HEK293 (cell line): Measurements from ENCODE around the gene ASXL1.
A peak's percentile ranks its signal among the peaks of the same experiment; 100 is the strongest.

Source experiments
- CTCF ChIP-seq: fragments of 450-650 bp; formaldehyde crosslinking; IDR thresholded peaks from 2 replicates; pipeline ENCODE4 v1.5.1; 2016; ENCODE audit warnings: missing biosample characterization, missing genetic modification characterization
- EGR2 ChIP-seq: fragments of 450-650 bp; formaldehyde crosslinking; IDR thresholded peaks from 2 replicates; pipeline ENCODE4 v1.5.1; 2016; ENCODE audit warnings: low read depth, missing biosample characterization, missing genetic modification characterization
- FEZF1 ChIP-seq: fragments of 450-650 bp; formaldehyde crosslinking; IDR thresholded peaks from 2 replicates; pipeline ENCODE4 v1.5.1; 2016; ENCODE audit warnings: missing biosample characterization, missing genetic modification characterization
- GLI2 ChIP-seq: fragments of 450-650 bp; formaldehyde crosslinking; IDR thresholded peaks from 2 replicates; pipeline ENCODE4; 2017; ENCODE audit warnings: missing biosample characterization, missing genetic modification characterization, low read depth, borderline replicate concordance
- GLIS2 ChIP-seq: fragments of 450-650 bp; formaldehyde crosslinking; IDR thresholded peaks from 2 replicates; pipeline ENCODE4 v1.5.1; 2016; ENCODE audit warnings: missing biosample characterization, missing genetic modification characterization
- HIC1 ChIP-seq: fragments of 450-650 bp; formaldehyde crosslinking; IDR thresholded peaks from 2 replicates; pipeline ENCODE4 v1.5.1; 2016; ENCODE audit warnings: missing biosample characterization, missing genetic modification characterization
- HOXD13 ChIP-seq: sonication (generic); formaldehyde crosslinking; IDR thresholded peaks from 2 replicates; pipeline ENCODE4 v1.8.0; 2022; ENCODE audit warnings: missing genetic modification reagents, borderline replicate concordance
- IKZF3 ChIP-seq: fragments of 450-650 bp; IDR thresholded peaks from 2 replicates; pipeline ENCODE4 v1.5.0; 2018; ENCODE audit warnings: missing biosample characterization, mild to moderate bottlenecking, missing genetic modification characterization, moderate library complexity
- MYNN ChIP-seq: fragments of 450-650 bp; formaldehyde crosslinking; IDR thresholded peaks from 2 replicates; pipeline ENCODE4 v1.5.1; 2016; ENCODE audit warnings: missing biosample characterization, missing genetic modification characterization, borderline replicate concordance
- MZF1 ChIP-seq: fragments of 450-650 bp; formaldehyde crosslinking; IDR thresholded peaks from 2 replicates; pipeline ENCODE4 v1.5.1; 2017; ENCODE audit warnings: missing biosample characterization, missing genetic modification characterization, borderline replicate concordance
- PRDM10 ChIP-seq: fragments of 450-650 bp; formaldehyde crosslinking; IDR thresholded peaks from 2 replicates; pipeline ENCODE4 v1.5.1; 2016; ENCODE audit warnings: missing biosample characterization, missing genetic modification characterization
- PRDM6 ChIP-seq: fragments of 450-650 bp; formaldehyde crosslinking; IDR thresholded peaks from 2 replicates; pipeline ENCODE4 v1.5.1; 2017; ENCODE audit warnings: missing biosample characterization, missing genetic modification characterization
- RBAK ChIP-seq: fragments of 450-650 bp; formaldehyde crosslinking; IDR thresholded peaks from 2 replicates; pipeline ENCODE4 v1.5.1; 2016; ENCODE audit warnings: missing biosample characterization, missing genetic modification characterization
- SP7 ChIP-seq: fragments of 450-650 bp; formaldehyde crosslinking; IDR thresholded peaks from 2 replicates; pipeline ENCODE4 v1.5.1; 2016; ENCODE audit warnings: missing biosample characterization, missing genetic modification characterization
- ZFHX2 ChIP-seq: fragments of 450-650 bp; formaldehyde crosslinking; conservative IDR thresholded peaks from 2 replicates; pipeline ENCODE4 v1.5.1; 2016; ENCODE audit warnings: missing biosample characterization, missing genetic modification characterization
- ZNF112 ChIP-seq: fragments of 450-650 bp; formaldehyde crosslinking; IDR thresholded peaks from 2 replicates; pipeline ENCODE4 v1.5.0; 2017; ENCODE audit warnings: missing biosample characterization, missing genetic modification characterization
- ZNF121 ChIP-seq: fragments of 450-650 bp; formaldehyde crosslinking; IDR thresholded peaks from 2 replicates; pipeline ENCODE4 v1.5.1; 2016; ENCODE audit warnings: missing biosample characterization, missing genetic modification characterization
- ZNF18 ChIP-seq: fragments of 450-650 bp; formaldehyde crosslinking; IDR thresholded peaks from 2 replicates; pipeline ENCODE4 v1.5.1; 2016; ENCODE audit warnings: missing biosample characterization, missing genetic modification characterization
- ZNF2 ChIP-seq: fragments of 450-650 bp; formaldehyde crosslinking; IDR thresholded peaks from 2 replicates; pipeline ENCODE4 v1.5.1; 2016; ENCODE audit warnings: missing biosample characterization, missing genetic modification characterization
- ZNF433 ChIP-seq: fragments of 450-650 bp; formaldehyde crosslinking; IDR thresholded peaks from 2 replicates; pipeline ENCODE4 v1.5.1; 2016; ENCODE audit warnings: missing biosample characterization, missing genetic modification characterization, low read depth
- ZNF530 ChIP-seq: fragments of 450-650 bp; formaldehyde crosslinking; IDR thresholded peaks from 2 replicates; pipeline ENCODE4 v1.5.1; 2016; ENCODE audit warnings: low read depth, missing biosample characterization, missing genetic modification characterization
- ZNF555 ChIP-seq: fragments of 450-650 bp; formaldehyde crosslinking; conservative IDR thresholded peaks from 2 replicates; pipeline ENCODE4 v1.5.1; 2017; ENCODE audit warnings: missing biosample characterization, mild to moderate bottlenecking, missing genetic modification characterization, inconsistent platforms
- ZNF645 ChIP-seq: fragments of 450-650 bp; formaldehyde crosslinking; IDR thresholded peaks from 2 replicates; pipeline ENCODE4; 2016; ENCODE audit warnings: missing biosample characterization, missing genetic modification characterization
- ZNF664 ChIP-seq: fragments of 450-650 bp; formaldehyde crosslinking; IDR thresholded peaks from 2 replicates; pipeline ENCODE4 v1.5.1; 2016; ENCODE audit warnings: missing biosample characterization, missing genetic modification characterization
- ZNF777 ChIP-seq: fragments of 450-650 bp; formaldehyde crosslinking; IDR thresholded peaks from 2 replicates; pipeline ENCODE4 v1.5.1; 2017; ENCODE audit warnings: missing biosample characterization, missing genetic modification characterization, borderline replicate concordance
- ZNF785 ChIP-seq: fragments of 450-650 bp; formaldehyde crosslinking; IDR thresholded peaks from 2 replicates; pipeline ENCODE4 v1.5.1; 2016; ENCODE audit warnings: missing biosample characterization, missing genetic modification characterization
- ZNF791 ChIP-seq: fragments of 450-650 bp; formaldehyde crosslinking; IDR thresholded peaks from 2 replicates; pipeline ENCODE4 v1.5.1; 2016; ENCODE audit warnings: missing biosample characterization, missing genetic modification characterization
- ZNF830 ChIP-seq: fragments of 450-650 bp; IDR thresholded peaks from 2 replicates; pipeline ENCODE4 v1.5.0; 2018; ENCODE audit warnings: missing biosample characterization, missing genetic modification characterization, low read depth, mild to moderate bottlenecking, moderate library complexity
- ZNF837 ChIP-seq: fragments of 450-650 bp; formaldehyde crosslinking; IDR thresholded peaks from 2 replicates; pipeline ENCODE4 v1.5.1; 2016; ENCODE audit warnings: missing biosample characterization, missing genetic modification characterization

Gene ASXL1

GRCh38 chr20:32456869-32457478 lies 98.8 kb downstream of the ASXL1 start (continued):
- no peak for TF ChIP-seq PRDM10 (tag by site-specific recombination)
- no peak for TF ChIP-seq ZNF18 (tag by site-specific recombination)
- no peak for TF ChIP-seq ZNF830
- TF ChIP-seq HIC1 (tag by site-specific recombination) = no peak
- TF ChIP-seq HOXD13 (CRISPR knock-in tag) = no peak
- peak; percentile 83 for TF ChIP-seq CTCF (tag by site-specific recombination)
- TF ChIP-seq EGR2 (tag by site-specific recombination) = peak; percentile 72
- no peak for TF ChIP-seq ZNF112 (tag by site-specific recombination)
- no peak for TF ChIP-seq ZNF785 (tag by site-specific recombination)
- no peak for TF ChIP-seq ZNF121 (tag by site-specific recombination)
- peak; percentile 24; the same call in 1 of the 2 replicates for TF ChIP-seq ZNF2
- no peak for TF ChIP-seq ZNF530 (tag by site-specific recombination)
- no peak for TF ChIP-seq ZNF837 (tag by site-specific recombination)
- TF ChIP-seq RBAK = no peak
- no peak for TF ChIP-seq FEZF1 (tag by site-specific recombination)
- TF ChIP-seq MZF1 (tag by site-specific recombination) = no peak
- no peak for TF ChIP-seq ZNF791
- no peak for TF ChIP-seq GLI2 (tag by site-specific recombination)
- peak; percentile 12 for TF ChIP-seq GLIS2 (tag by site-specific recombination)
- TF ChIP-seq IKZF3 (tag by site-specific recombination) = 0 out of 2 replicates have a peak, but pooled peaks have one; percentile 8
- no peak for TF ChIP-seq ZNF777 (tag by site-specific recombination)
- no peak for TF ChIP-seq ZNF664 (tag by site-specific recombination)
- TF ChIP-seq ZNF555 = no peak
- no peak for TF ChIP-seq PRDM6 (tag by site-specific recombination)
- peak; percentile 39 for TF ChIP-seq SP7 (tag by site-specific recombination)
- TF ChIP-seq ZNF645 (tag by site-specific recombination) = no peak
- TF ChIP-seq ZNF433 (tag by site-specific recombination) = no peak
- peak; percentile 75 for TF ChIP-seq ZFHX2 (tag by site-specific recombination)
- TF ChIP-seq MYNN (tag by site-specific recombination) = no peak
